HG02623 (cell line): Measurements from ENCODE around the gene WAC.
"Not testable (repeated sequence)": the region's sequence is repeated elsewhere in the genome, so short reads cannot be mapped to it uniquely, and the experiment has no call there.

Source experiments
- ATAC-seq: cut with Tn5 transposase; IDR thresholded peaks from one replicate; pipeline ENCODE4 v1.9.1; 2021; ENCODE audit warnings: moderate library complexity; ENCODE audit not compliant: unreplicated experiment

The WAC gene

GRCh38 chr10:28532337-28533185 lies at the start of gene WAC:
TSS of gene WAC (plus strand) at chr10:28533118. CDS start at chr10:28533580, 462 bp downstream.
- ATAC-seq: peak; percentile 78

- no peak for ATAC-seq
These were observed 43.7 kb upstream of the WAC start for GRCh38 chr10:28489206-28489605.

- ATAC-seq: not testable (repeated sequence)
These were observed 42.6 kb upstream of the WAC start for GRCh38 chr10:28490256-28490865.

- no peak for ATAC-seq
These were observed 40.6 kb upstream of the WAC start for GRCh38 chr10:28492116-28492920.

GRCh38 chr10:28494420-28494819 lies 38.5 kb upstream of the WAC start:
- no peak for ATAC-seq

GRCh38 chr10:28495084-28495483 lies 37.8 kb upstream of the WAC start:
- ATAC-seq: no peak

GRCh38 chr10:28496017-28496416 lies 36.9 kb upstream of the WAC start:
- no peak for ATAC-seq

- no peak for ATAC-seq
These were observed 36.4 kb upstream of the WAC start for GRCh38 chr10:28496481-28496961.

GRCh38 chr10:28497313-28498126 lies 35.4 kb upstream of the WAC start:
- ATAC-seq: no peak

GRCh38 chr10:28500203-28500602 lies 32.7 kb upstream of the WAC start:
- not testable (repeated sequence) for ATAC-seq

- no peak for ATAC-seq
These were observed 29.8 kb upstream of the WAC start for GRCh38 chr10:28503114-28503513.

GRCh38 chr10:28505359-28505959 lies 27.5 kb upstream of the WAC start:
- no peak for ATAC-seq

- ATAC-seq: no peak
These were observed 24.5 kb upstream of the WAC start for GRCh38 chr10:28508304-28508925.

GRCh38 chr10:28509286-28509685 lies 23.6 kb upstream of the WAC start:
- no peak for ATAC-seq

GRCh38 chr10:28514648-28515047 lies 18.3 kb upstream of the WAC start:
- ATAC-seq: no peak

GRCh38 chr10:28520346-28520745 lies 12.6 kb upstream of the WAC start:
- ATAC-seq: no peak

- ATAC-seq: not testable (repeated sequence)
These were observed 12.1 kb upstream of the WAC start for GRCh38 chr10:28520828-28521227.

GRCh38 chr10:28521961-28522360 lies 11.0 kb upstream of the WAC start:
- ATAC-seq: not testable (repeated sequence)

GRCh38 chr10:28523725-28524252 lies 9.1 kb upstream of the WAC start:
- ATAC-seq: no peak
